ENCODE data around the gene TPP1.

The TPP1 gene

DNA sequence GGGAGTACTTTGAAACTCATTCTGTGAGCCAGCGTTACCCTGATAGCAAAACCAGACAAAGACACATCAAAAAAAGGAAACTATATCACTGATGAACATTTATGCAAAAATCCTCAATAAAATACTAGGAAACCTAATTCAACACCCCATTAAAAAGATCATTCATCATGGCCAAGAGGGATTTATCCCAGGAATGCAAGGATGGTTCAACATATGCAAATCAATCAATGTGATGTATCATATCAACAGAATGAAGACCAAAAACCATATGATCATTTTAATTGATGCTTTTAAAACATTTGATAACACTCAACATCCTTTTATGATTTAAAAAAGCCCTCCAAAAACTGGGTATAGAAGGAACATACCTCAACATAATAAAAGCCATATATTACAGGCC lies 35.6 kb downstream of the TPP1 start:
- Histone ChIP-seq H3K27me3 (ENCODE audit: control insufficient read depth, insufficient read depth, low read length) (no peaks in the 10 kb centered on the region), H3K9ac (ENCODE audit: low read length) (no peak overlapping the region), H3K4me3 (ENCODE audit: low read length) (no peak overlapping the region), H3K27ac (ENCODE audit: low read depth, low read length) (no peak overlapping the region), H3K36me3 (ENCODE audit: control insufficient read depth, insufficient read depth, low read length) (no peaks in the 10 kb centered on the region), H3K4me1 (ENCODE audit: control insufficient read depth, insufficient read depth, low read length) (peaks cover 13% of the 10 kb centered on the region)

- Histone ChIP-seq H3K9ac (ENCODE audit: low read length) (no peak overlapping the region), H3K4me3 (ENCODE audit: low read length) (no peak overlapping the region), H3K4me1 (ENCODE audit: control insufficient read depth, insufficient read depth, low read length) (peaks cover 19% of the 10 kb centered on the region), H3K36me3 (ENCODE audit: control insufficient read depth, insufficient read depth, low read length) (no peaks in the 10 kb centered on the region), H3K27me3 (ENCODE audit: control insufficient read depth, insufficient read depth, low read length) (no peaks in the 10 kb centered on the region), H3K27ac (ENCODE audit: low read depth, low read length) (no peak overlapping the region)
Measured at GRCh38 chr11:6579681-6580080, 39.5 kb downstream of the TPP1 start.

- no peaks in the 10 kb centered on the region for H3K36me3 ChIP-seq (ENCODE audit: control insufficient read depth, insufficient read depth, low read length)
- no peak overlapping the region for H3K9ac ChIP-seq (ENCODE audit: low read length)
- H3K4me3 ChIP-seq (ENCODE audit: low read length), result no peak overlapping the region
- peaks cover 19% of the 10 kb centered on the region for H3K4me1 ChIP-seq (ENCODE audit: control insufficient read depth, insufficient read depth, low read length)
- no peak overlapping the region for H3K27ac ChIP-seq (ENCODE audit: low read depth, low read length)
- no peaks in the 10 kb centered on the region for H3K27me3 ChIP-seq (ENCODE audit: control insufficient read depth, insufficient read depth, low read length)
Measured at GRCh38 chr11:6578134-6578533, 41.1 kb downstream of the TPP1 start.

DNA sequence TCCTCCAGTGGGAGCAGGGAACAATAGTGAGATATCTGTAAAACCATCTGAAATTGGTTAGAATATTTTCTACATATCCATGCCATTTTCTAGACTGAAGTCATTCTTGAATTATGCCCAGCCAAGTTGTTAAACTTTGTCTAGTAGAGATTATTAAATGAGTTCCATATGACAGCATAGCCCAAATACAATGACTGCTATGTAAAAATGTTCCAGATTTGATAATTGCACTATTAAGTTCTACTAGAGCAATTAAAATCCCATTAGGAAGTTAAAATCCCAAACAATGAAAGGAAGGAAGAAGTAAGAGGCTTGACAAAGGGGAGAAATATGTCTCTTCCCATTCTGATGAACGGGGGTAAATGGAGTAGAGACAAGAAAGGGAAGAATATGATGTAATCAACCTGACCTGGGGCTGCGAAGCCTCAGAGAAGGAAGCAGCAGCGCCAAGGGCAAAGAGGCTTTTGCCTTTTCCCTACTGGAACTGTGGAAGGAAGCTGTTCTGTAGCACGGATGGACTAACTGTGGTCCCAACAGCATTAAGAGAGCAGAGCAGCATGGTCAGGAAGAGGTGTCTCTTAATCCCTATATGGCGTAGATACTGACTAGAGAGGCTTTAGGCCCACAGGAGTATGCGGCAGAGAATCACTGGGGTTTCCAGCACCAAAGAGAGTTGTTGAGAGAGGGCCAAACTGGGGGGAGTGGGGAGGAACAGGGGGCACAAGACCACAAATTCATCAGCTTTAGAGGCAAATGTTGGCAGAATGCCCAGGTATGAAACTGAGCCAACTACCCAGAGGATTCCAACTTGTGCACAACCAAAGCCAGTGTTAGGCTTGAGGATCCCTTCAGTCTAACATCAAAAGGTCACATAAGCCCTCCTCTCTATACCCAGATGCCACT lies 42.5 kb downstream of the TPP1 start:
- Histone ChIP-seq H3K9ac (ENCODE audit: low read length) (no peak overlapping the region), H3K27me3 (ENCODE audit: control insufficient read depth, insufficient read depth, low read length) (no peaks in the 10 kb centered on the region), H3K4me1 (ENCODE audit: control insufficient read depth, insufficient read depth, low read length) (peaks cover 22% of the 10 kb centered on the region), H3K27ac (ENCODE audit: low read depth, low read length) (peak overlapping the region; percentile 88), H3K4me3 (ENCODE audit: low read length) (no peak overlapping the region), H3K36me3 (ENCODE audit: control insufficient read depth, insufficient read depth, low read length) (no peaks in the 10 kb centered on the region)

GRCh38 chr11:6574816-6575715 lies 44.2 kb downstream of the TPP1 start:
- Histone ChIP-seq H3K9ac (ENCODE audit: low read length) (no peak overlapping the region), H3K4me3 (ENCODE audit: low read length) (no peak overlapping the region), H3K36me3 (ENCODE audit: control insufficient read depth, insufficient read depth, low read length) (no peaks in the 10 kb centered on the region), H3K27me3 (ENCODE audit: control insufficient read depth, insufficient read depth, low read length) (no peaks in the 10 kb centered on the region), H3K27ac (ENCODE audit: low read depth, low read length) (peak overlapping the region; percentile 88), H3K4me1 (ENCODE audit: control insufficient read depth, insufficient read depth, low read length) (peaks cover 22% of the 10 kb centered on the region)

DNA sequence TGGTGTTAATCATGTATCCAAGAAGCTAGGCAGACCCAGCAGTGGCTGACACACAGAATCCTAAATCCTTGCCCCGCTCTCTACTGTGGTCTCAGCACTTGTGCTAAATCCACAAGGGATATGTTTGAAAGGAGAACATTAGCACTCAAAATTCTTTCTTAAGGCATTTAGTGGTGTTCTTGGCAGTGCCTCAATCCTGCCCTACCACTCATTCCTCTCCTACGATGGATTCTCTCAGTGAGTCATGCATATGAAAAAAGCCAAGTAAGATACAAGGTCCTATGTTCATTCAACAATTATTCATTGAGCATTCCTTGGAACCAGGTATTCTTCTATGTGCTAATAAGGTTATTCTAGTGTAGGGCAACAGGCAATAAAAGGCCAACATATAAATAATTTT lies 47.0 kb downstream of the TPP1 start:
- H3K4me1 ChIP-seq (ENCODE audit: control insufficient read depth, insufficient read depth, low read length), result peaks cover 20% of the 10 kb centered on the region

GRCh38 chr11:6571434-6572008 lies 47.7 kb downstream of the TPP1 start:
- H3K4me3 ChIP-seq (ENCODE audit: low read length), result no peak overlapping the region
- no peak overlapping the region for H3K27ac ChIP-seq (ENCODE audit: low read depth, low read length)

More for the DNA sequence above, 47.0 kb downstream of the TPP1 start:
- H3K27ac ChIP-seq (ENCODE audit: low read depth, low read length), result no peak overlapping the region
- H3K9ac ChIP-seq (ENCODE audit: low read length), result no peak overlapping the region
- H3K27me3 ChIP-seq (ENCODE audit: control insufficient read depth, insufficient read depth, low read length), result no peaks in the 10 kb centered on the region
- no peak overlapping the region for H3K4me3 ChIP-seq (ENCODE audit: low read length)
- no peaks in the 10 kb centered on the region for H3K36me3 ChIP-seq (ENCODE audit: control insufficient read depth, insufficient read depth, low read length)

DNA sequence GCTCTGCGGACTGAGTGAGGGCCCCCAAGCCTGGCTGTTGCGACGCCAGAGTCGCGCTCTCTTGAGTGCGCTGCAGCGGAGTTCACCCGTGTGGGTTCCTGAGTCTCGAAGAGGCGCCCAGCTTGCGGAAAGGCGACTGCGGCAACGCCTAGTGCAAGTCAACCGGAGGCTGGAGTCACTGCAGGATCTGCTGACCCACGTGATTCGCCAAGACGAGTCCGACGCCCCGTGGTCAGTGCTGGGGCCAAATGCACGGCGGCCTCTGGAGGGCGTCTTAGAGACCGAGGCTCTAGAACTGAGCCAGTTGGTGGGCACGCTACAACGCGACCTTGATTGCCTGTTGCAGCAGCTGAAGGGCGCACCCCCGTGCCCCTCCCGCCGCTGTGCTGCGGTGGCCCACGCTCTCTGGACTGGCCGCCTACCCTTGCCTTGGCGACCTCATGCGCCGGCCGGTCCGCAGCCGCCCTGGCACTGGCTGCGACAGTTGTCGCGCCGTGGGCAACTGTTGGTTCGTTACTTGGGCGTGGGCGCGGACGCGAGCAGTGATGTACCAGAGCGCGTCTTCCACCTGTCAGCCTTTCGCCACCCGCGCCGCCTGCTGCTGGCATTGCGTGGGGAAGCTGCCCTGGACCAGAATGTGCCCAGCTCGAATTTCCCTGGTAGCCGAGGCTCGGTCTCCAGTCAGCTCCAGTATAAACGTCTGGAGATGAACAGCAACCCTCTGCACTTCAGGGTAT lies 48.4 kb downstream of the TPP1 start:
- Histone ChIP-seq H3K27me3 (ENCODE audit: control insufficient read depth, insufficient read depth, low read length) (no peaks in the 10 kb centered on the region), H3K27ac (ENCODE audit: low read depth, low read length) (no peak overlapping the region), H3K4me1 (ENCODE audit: control insufficient read depth, insufficient read depth, low read length) (peaks cover 8% of the 10 kb centered on the region), H3K9ac (ENCODE audit: low read length) (no peak overlapping the region), H3K36me3 (ENCODE audit: control insufficient read depth, insufficient read depth, low read length) (no peaks in the 10 kb centered on the region), H3K4me3 (ENCODE audit: low read length) (no peak overlapping the region)

More at GRCh38 chr11:6571434-6572008, 47.7 kb downstream of the TPP1 start:
- no peak overlapping the region for H3K9ac ChIP-seq (ENCODE audit: low read length)
- no peaks in the 10 kb centered on the region for H3K27me3 ChIP-seq (ENCODE audit: control insufficient read depth, insufficient read depth, low read length)
- peaks cover 13% of the 10 kb centered on the region for H3K4me1 ChIP-seq (ENCODE audit: control insufficient read depth, insufficient read depth, low read length)
- H3K36me3 ChIP-seq (ENCODE audit: control insufficient read depth, insufficient read depth, low read length), result no peaks in the 10 kb centered on the region

DNA sequence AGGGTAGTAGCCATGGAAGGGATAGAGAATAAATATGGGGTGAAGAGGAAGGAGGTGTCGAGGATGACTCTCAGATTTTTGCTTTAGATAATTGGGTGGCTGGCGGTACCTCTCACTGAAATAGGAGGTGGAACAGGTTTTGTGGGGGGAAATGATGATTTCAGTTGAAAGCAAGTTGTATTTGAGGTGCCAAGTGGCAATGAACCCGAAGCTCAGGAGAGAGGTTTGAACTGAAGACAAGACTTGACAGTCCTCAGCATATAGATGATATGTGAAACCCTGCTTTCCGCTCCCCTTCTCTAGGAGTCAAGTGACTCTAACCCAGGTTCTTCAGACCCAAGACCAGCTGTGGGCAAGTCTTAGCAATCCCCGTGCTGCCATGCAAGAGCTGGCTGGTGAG lies 49.5 kb downstream of the TPP1 start:
- no peak overlapping the region for H3K27ac ChIP-seq (ENCODE audit: low read depth, low read length)
- H3K27me3 ChIP-seq (ENCODE audit: control insufficient read depth, insufficient read depth, low read length), result no peaks in the 10 kb centered on the region
- peaks cover 8% of the 10 kb centered on the region for H3K4me1 ChIP-seq (ENCODE audit: control insufficient read depth, insufficient read depth, low read length)
- H3K36me3 ChIP-seq (ENCODE audit: control insufficient read depth, insufficient read depth, low read length), result no peaks in the 10 kb centered on the region
- H3K4me3 ChIP-seq (ENCODE audit: low read length), result no peak overlapping the region
- no peak overlapping the region for H3K9ac ChIP-seq (ENCODE audit: low read length)

- peaks cover 8% of the 10 kb centered on the region for H3K4me1 ChIP-seq (ENCODE audit: control insufficient read depth, insufficient read depth, low read length)
- no peaks in the 10 kb centered on the region for H3K27me3 ChIP-seq (ENCODE audit: control insufficient read depth, insufficient read depth, low read length)
- H3K36me3 ChIP-seq (ENCODE audit: control insufficient read depth, insufficient read depth, low read length), result no peaks in the 10 kb centered on the region
- H3K9ac ChIP-seq (ENCODE audit: low read length), result no peak overlapping the region
- H3K27ac ChIP-seq (ENCODE audit: low read depth, low read length), result no peak overlapping the region
- H3K4me3 ChIP-seq (ENCODE audit: low read length), result no peak overlapping the region
Measured at GRCh38 chr11:6568191-6568918, 50.9 kb downstream of the TPP1 start.

- no peak overlapping the region for H3K27ac ChIP-seq (ENCODE audit: low read depth, low read length)
- H3K36me3 ChIP-seq (ENCODE audit: control insufficient read depth, insufficient read depth, low read length), result no peaks in the 10 kb centered on the region
- no peak overlapping the region for H3K9ac ChIP-seq (ENCODE audit: low read length)
- H3K4me1 ChIP-seq (ENCODE audit: control insufficient read depth, insufficient read depth, low read length), result peaks cover 8% of the 10 kb centered on the region
- no peaks in the 10 kb centered on the region for H3K27me3 ChIP-seq (ENCODE audit: control insufficient read depth, insufficient read depth, low read length)
- no peak overlapping the region for H3K4me3 ChIP-seq (ENCODE audit: low read length)
Measured at GRCh38 chr11:6567371-6567745, 51.9 kb downstream of the TPP1 start.
